ENCODE results near the gene PICK1. TPM values are rescaled to one million over a fixed set of nuclear protein-coding genes. Genes with fewer than 3 reads are reported as not detected.
A peak's percentile ranks its signal among the peaks of the same experiment; 100 is the strongest.

The PICK1 gene
- total RNA-seq, 3 donors from 2014 or later = 42.0 to 61.3 (median 49.9) TPM

DNA sequence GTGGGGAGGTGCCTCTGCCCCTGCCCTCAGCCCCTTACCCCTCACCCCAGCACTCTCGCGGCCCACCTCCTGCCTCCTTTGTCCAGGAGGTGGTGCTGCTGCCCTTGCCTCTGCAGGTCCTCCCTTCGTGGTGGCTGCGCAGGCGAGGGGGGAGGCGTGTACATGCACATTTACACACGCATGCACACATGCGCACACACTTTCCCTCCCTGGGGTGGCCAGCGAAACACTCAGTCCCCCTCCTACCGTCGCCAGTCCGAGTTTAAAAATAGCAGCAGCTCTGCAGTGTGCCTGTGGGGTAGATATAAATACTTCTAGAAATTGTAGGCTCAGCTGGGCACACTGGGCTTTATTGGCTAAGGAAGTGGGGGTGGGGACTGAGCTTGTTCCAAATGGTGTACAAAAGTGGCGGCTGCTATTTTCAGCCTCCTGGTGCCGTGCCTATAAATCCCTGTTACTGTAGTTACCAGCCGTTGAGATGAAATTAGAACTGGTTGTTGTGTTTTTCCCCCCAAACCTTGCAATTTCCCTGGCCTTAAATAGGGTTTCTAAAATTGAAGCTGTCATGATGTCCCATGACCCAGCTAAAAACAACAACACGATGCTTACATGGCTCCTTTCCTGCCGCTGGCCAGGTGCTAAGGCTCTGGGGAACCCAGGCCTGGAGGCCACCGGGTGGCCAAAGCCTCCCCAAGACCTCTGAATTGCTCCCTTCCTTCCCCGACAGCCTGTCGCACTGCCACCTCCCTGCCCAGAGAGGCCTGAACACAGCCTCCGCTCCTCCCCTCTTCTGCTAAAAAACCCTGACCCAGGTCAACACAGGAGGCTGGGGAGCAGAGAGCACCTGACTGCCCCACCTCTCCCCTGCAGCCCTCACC lies 12.4 kb downstream of the PICK1 start:
- intact Hi-C loops (cut with DNase I; ENCODE audit: low total_unique reads) = no loop called here
- Histone ChIP-seq H3K36me3 (peaks cover 18% of the 10 kb centered on the region), H3K27ac (peak overlapping the region in 1 of 2 donors; percentile 43), H3K27me3 (no peaks in the 10 kb centered on the region), H3K9me3 (no peaks in the 10 kb centered on the region), H3K4me3 (no peak overlapping the region), H3K4me1 (no peaks in the 10 kb centered on the region)
- TF ChIP-seq, protein P1, sequence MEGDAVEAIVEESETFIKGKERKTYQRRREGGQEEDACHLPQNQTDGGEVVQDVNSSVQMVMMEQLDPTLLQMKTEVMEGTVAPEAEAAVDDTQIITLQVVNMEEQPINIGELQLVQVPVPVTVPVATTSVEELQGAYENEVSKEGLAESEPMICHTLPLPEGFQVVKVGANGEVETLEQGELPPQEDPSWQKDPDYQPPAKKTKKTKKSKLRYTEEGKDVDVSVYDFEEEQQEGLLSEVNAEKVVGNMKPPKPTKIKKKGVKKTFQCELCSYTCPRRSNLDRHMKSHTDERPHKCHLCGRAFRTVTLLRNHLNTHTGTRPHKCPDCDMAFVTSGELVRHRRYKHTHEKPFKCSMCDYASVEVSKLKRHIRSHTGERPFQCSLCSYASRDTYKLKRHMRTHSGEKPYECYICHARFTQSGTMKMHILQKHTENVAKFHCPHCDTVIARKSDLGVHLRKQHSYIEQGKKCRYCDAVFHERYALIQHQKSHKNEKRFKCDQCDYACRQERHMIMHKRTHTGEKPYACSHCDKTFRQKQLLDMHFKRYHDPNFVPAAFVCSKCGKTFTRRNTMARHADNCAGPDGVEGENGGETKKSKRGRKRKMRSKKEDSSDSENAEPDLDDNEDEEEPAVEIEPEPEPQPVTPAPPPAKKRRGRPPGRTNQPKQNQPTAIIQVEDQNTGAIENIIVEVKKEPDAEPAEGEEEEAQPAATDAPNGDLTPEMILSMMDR (IDR thresholded peaks at IDR 0.05) = no peak
- TF ChIP-seq POLR2A (IDR thresholded peaks at IDR 0.05) (no peak), POLR2AphosphoS5 (IDR thresholded peaks at IDR 0.05) (no peak)
- DNase-seq (ENCODE audit: low spot score in 2 of 2) = no peak

DNA sequence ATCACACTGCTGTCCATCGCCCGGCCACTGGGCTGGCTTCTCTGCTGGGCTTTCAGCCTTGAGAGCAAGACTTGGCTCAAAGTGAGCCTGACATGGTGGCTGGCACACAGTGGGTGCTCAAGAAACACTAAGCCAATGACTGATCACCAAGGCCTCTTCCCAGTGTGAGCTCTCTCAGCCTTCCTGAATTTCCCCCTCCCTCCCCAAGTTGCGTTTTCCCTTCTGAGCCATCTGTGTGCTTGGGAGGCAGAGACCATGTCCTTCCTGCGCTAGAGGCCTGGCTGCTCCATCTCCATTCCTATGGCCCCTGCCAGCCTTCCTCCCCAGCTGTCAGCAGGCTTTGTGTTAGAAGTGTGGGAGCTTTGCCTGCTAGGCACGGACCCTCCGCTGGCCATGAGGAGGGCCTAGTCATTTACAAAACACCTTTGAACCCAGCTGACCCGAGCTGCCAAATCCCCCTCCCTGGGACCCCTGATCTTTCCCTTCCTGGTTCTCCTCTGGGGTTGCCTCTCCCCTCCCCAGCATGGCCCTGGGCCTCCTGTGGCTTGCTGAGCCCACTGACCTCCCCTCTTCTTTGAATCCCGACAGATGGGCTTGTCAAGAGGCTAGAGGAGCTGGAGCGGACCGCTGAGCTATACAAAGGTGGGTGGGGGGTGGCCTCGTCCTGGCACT lies 13.2 kb downstream of the PICK1 start:
- no peak for DNase-seq (ENCODE audit: low spot score in 2 of 2)
- no peak for TF ChIP-seq POLR2A (IDR thresholded peaks at IDR 0.05)
- TF ChIP-seq POLR2AphosphoS5 (IDR thresholded peaks at IDR 0.05) = no peak
- TF ChIP-seq, protein P1 (IDR thresholded peaks at IDR 0.05) = no peak
- intact Hi-C loops (cut with DNase I; ENCODE audit: low total_unique reads) = no loop called here
- Histone ChIP-seq H3K27ac (peak overlapping the region in 1 of 2 donors; percentile 22), H3K27me3 (no peaks in the 10 kb centered on the region), H3K4me1 (no peaks in the 10 kb centered on the region), H3K36me3 (peaks cover 13% of the 10 kb centered on the region), H3K4me3 (no peak overlapping the region), H3K9me3 (no peaks in the 10 kb centered on the region)

DNA sequence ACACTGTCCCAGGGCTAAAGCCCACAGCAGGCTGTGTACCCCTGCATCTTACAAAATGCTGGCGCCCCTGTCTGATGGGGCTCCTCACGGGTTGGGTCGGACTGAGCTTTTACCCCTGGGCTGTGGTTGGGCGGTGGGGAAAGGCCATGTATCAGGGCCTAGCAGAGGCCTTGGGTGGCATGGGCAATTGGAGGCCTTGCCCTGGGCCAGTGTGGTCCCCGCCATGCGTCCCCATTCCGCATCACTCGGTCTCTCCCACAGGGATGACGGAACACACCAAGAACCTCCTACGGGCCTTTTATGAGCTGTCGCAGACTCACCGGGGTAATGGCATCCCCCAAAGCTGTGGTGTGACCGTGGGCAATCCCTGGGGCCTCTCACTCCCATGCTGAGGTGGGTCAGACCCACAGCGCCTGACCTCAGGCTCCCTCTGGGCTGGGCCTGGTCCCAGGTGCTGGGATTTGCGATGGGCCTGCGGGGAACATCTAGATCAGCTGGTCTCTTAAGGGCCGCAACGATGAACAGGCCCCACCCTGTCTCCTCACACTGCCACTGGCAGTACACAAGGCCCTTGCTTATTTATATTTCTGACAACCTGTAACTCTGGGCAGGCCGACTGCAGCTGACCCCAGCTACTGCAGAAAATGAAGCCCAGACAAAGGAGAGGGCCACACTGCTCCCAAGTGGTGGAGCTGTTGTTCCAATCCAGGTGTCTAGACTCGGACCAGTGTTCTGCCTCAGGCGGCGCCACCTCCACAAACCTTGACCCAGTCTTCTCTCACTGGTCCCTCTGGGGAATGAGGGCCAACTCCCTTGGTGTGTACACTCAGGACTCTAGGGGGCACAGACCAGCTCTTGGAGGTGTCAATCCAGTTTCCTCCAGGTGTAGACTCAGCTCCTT lies 14.5 kb downstream of the PICK1 start:
- peaks cover 5% of the 10 kb centered on the region for H3K36me3 ChIP-seq

DNA sequence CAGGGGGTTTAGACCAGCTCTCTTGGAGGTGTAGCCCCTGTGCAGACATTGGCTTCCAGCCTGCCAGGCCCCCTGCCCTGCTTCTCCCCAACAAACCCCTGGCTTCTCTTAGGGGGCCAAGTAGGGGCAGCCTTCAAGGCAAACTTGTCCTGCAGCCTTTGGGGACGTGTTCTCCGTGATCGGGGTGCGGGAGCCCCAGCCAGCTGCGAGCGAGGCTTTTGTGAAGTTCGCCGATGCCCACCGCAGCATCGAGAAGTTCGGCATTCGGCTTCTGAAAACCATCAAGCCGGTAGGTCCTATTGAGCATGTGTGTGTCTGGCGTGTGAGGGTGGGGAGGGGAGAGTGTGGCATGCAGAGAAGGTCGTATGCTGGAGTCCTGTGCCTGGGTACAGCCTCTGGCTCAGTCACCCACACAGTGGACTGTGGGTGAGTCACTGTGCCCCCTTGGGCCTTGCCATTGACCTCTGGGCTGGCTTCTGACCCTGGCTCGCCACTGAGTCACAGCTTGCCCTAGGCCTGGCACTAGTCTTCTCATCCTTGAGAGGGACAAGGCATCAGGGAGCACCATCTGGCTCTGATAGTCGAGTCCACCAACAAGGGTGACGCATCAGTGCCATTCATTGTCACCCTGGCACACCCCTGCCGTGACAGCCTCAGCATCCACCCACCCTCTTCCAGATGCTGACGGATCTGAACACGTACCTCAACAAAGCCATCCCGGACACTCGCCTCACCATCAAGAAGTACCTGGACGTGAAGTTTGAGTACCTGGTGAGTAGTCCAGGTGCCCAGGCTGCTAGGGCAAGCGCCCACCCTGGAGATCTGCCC lies 15.3 kb downstream of the PICK1 start:
- H3K36me3 ChIP-seq = peaks cover 5% of the 10 kb centered on the region
- H3K9me3 ChIP-seq = no peaks in the 10 kb centered on the region
- no peak for DNase-seq (ENCODE audit: low spot score in 2 of 2)
- TF ChIP-seq POLR2A (IDR thresholded peaks at IDR 0.05) = no peak
- TF ChIP-seq, protein P1 (IDR thresholded peaks at IDR 0.05) = no peak
- no peak for TF ChIP-seq POLR2AphosphoS5 (IDR thresholded peaks at IDR 0.05)
- no peak overlapping the region for H3K4me3 ChIP-seq
- intact Hi-C loops (cut with DNase I; ENCODE audit: low total_unique reads) = no loop called here
- H3K4me1 ChIP-seq = no peaks in the 10 kb centered on the region
- H3K27ac ChIP-seq = no peak overlapping the region
- H3K27me3 ChIP-seq = no peaks in the 10 kb centered on the region

More for the DNA sequence above, 14.5 kb downstream of the PICK1 start:
- intact Hi-C loops (cut with DNase I; ENCODE audit: low total_unique reads) = no loop called here
- no peak overlapping the region for H3K4me3 ChIP-seq
- no peaks in the 10 kb centered on the region for H3K27me3 ChIP-seq
- no peaks in the 10 kb centered on the region for H3K4me1 ChIP-seq
- H3K9me3 ChIP-seq = no peaks in the 10 kb centered on the region
- TF ChIP-seq, protein P1 (IDR thresholded peaks at IDR 0.05) = no peak
- TF ChIP-seq POLR2A (IDR thresholded peaks at IDR 0.05) = no peak
- TF ChIP-seq POLR2AphosphoS5 (IDR thresholded peaks at IDR 0.05) = no peak
- H3K27ac ChIP-seq = no peak overlapping the region
- no peak for DNase-seq (ENCODE audit: low spot score in 2 of 2)
